ENCODE measurements around the gene MYPOP. TPM values are rescaled to one million over a fixed set of nuclear protein-coding genes. Genes with fewer than 3 reads are reported as not detected.

The MYPOP gene
- total RNA-seq, 4 donors from 2014 or later, result 5.5 to 26.9 (median 8.9) TPM

- intact Hi-C loops (cut with DNase I; ENCODE audit: low total_unique reads), result no loop called here
- in situ Hi-C loops (cut with MboI; ENCODE audit: low pct_ligation_motif_present in 1 of 4, low pct_unique_long_range_greater_than_20kb in 1 of 4, low sequenced_read_pairs in 3 of 4), result no loop called here
- H3K4me3 ChIP-seq, result no peak overlapping the region
- H3K9me3 ChIP-seq, result no peaks in the 10 kb centered on the region
- H3K4me1 ChIP-seq, result peaks cover 19 to 60% (median 48%) of the 10 kb centered on the region in 4 donors
- no peaks in the 10 kb centered on the region for H3K36me3 ChIP-seq
- peak overlapping the region; percentile 51 to 90 (median 72) for H3K27ac ChIP-seq
- no peaks in the 10 kb centered on the region for H3K27me3 ChIP-seq
- WGBS, 2 donors (ENCODE audit: low coverage in 1 of 2), result 43 to 93% methylated on average over 2 to 11 of the region's 11 CpGs
- TF ChIP-seq EP300 (IDR thresholded peaks at IDR 0.05; ENCODE audit: low read depth), result no peak
- TF ChIP-seq POLR2AphosphoS5 (IDR thresholded peaks at IDR 0.05), result peak in 2 of 3 donors; percentile 39 to 53
- peak; percentile 33 for TF ChIP-seq POLR2A (IDR thresholded peaks at IDR 0.05)
- DNase-seq, result peak; percentile 81
Observed at GRCh38 chr19:45878043-45878794, 24.2 kb downstream of the MYPOP start.

- no peaks in the 10 kb centered on the region for H3K27me3 ChIP-seq
- WGBS, 2 donors (ENCODE audit: low coverage in 1 of 2), result 14 to 17% methylated on average over 1 to 26 of the region's 41 CpGs
- peak; percentile 57 for DNase-seq
- peak overlapping the region; percentile 62 to 84 (median 75) for H3K27ac ChIP-seq
- peaks cover 3 to 44% (median 32%) of the 10 kb centered on the region in 4 donors for H3K4me1 ChIP-seq
- peak overlapping the region in 2 of 4 donors; percentile 22 to 34 for H3K4me3 ChIP-seq
- H3K36me3 ChIP-seq, result no peaks in the 10 kb centered on the region
- TF ChIP-seq EP300 (IDR thresholded peaks at IDR 0.05; ENCODE audit: low read depth), result no peak
- TF ChIP-seq POLR2A (IDR thresholded peaks at IDR 0.05), result peak; percentile 54
- intact Hi-C loops (cut with DNase I; ENCODE audit: low total_unique reads), result no loop called here
- in situ Hi-C loops (cut with MboI; ENCODE audit: low pct_ligation_motif_present in 1 of 4, low pct_unique_long_range_greater_than_20kb in 1 of 4, low sequenced_read_pairs in 3 of 4), result no loop called here
- H3K9me3 ChIP-seq, result no peaks in the 10 kb centered on the region
Observed at GRCh38 chr19:45876411-45877197, 25.8 kb downstream of the MYPOP start.

- no peak for TF ChIP-seq POLR2AphosphoS5 (IDR thresholded peaks at IDR 0.05)
- no peak for TF ChIP-seq CTCF (IDR thresholded peaks at IDR 0.05)
- TF ChIP-seq POLR2A (IDR thresholded peaks at IDR 0.05), result no peak
- TF ChIP-seq EP300 (IDR thresholded peaks at IDR 0.05; ENCODE audit: low read depth), result no peak
- in situ Hi-C loops (cut with MboI; ENCODE audit: low pct_ligation_motif_present in 1 of 4, low pct_unique_long_range_greater_than_20kb in 1 of 4, low sequenced_read_pairs in 3 of 4) (no loop called here), intact Hi-C loops (cut with DNase I; ENCODE audit: low total_unique reads) (no loop called here)
- H3K4me3 ChIP-seq, result no peak overlapping the region
- H3K4me1 ChIP-seq, result peaks cover 3 to 39% (median 27%) of the 10 kb centered on the region in 4 donors
- H3K27me3 ChIP-seq, result no peaks in the 10 kb centered on the region
- H3K9me3 ChIP-seq, result no peaks in the 10 kb centered on the region
- peak overlapping the region; percentile 62 to 84 (median 75) for H3K27ac ChIP-seq
- no peaks in the 10 kb centered on the region for H3K36me3 ChIP-seq
- 40 to 49% methylated on average over 2 to 4 of the region's 4 CpGs for WGBS, 2 donors (ENCODE audit: low coverage in 1 of 2)
- DNase-seq, result no peak
Observed at GRCh38 chr19:45876161-45876410, 26.3 kb downstream of the MYPOP start.

- Histone ChIP-seq H3K4me1 (peaks cover 3 to 34% (median 25%) of the 10 kb centered on the region in 4 donors), H3K27me3 (no peaks in the 10 kb centered on the region), H3K4me3 (no peak overlapping the region), H3K9me3 (no peaks in the 10 kb centered on the region), H3K36me3 (no peaks in the 10 kb centered on the region), H3K27ac (no peak overlapping the region)
- TF ChIP-seq EP300 (IDR thresholded peaks at IDR 0.05; ENCODE audit: low read depth), result no peak
- no peak for TF ChIP-seq POLR2A (IDR thresholded peaks at IDR 0.05)
- TF ChIP-seq CTCF (IDR thresholded peaks at IDR 0.05), result no peak
- in situ Hi-C loops (cut with MboI; ENCODE audit: low pct_ligation_motif_present in 1 of 4, low pct_unique_long_range_greater_than_20kb in 1 of 4, low sequenced_read_pairs in 3 of 4), result no loop called here
- intact Hi-C loops (cut with DNase I; ENCODE audit: low total_unique reads), result no loop called here
- no peak for DNase-seq
- 83 to 100% methylated on average over 1 to 7 of the region's 7 CpGs for WGBS, 2 donors (ENCODE audit: low coverage in 1 of 2)
Observed at GRCh38 chr19:45874620-45874966, 27.8 kb downstream of the MYPOP start.

GRCh38 chr19:45873219-45873772 is 29.1 kb downstream of the MYPOP start:
- no peak for DNase-seq
- in situ Hi-C loops (cut with MboI; ENCODE audit: low pct_ligation_motif_present in 1 of 4, low pct_unique_long_range_greater_than_20kb in 1 of 4, low sequenced_read_pairs in 3 of 4), result no loop called here

More at GRCh38 chr19:45873219-45873772, 29.1 kb downstream of the MYPOP start:
- WGBS, 2 donors (ENCODE audit: low coverage in 1 of 2), result 97% methylated on average over 7 of the region's 7 CpGs; no CpG with 5 or more reads in 1 of the 2 donors
- Histone ChIP-seq H3K27ac (no peak overlapping the region), H3K4me3 (no peak overlapping the region), H3K27me3 (no peaks in the 10 kb centered on the region), H3K36me3 (no peaks in the 10 kb centered on the region), H3K9me3 (no peaks in the 10 kb centered on the region), H3K4me1 (peaks cover 0 to 22% (median 21%) of the 10 kb centered on the region in 4 donors)
- no peak for TF ChIP-seq EP300 (IDR thresholded peaks at IDR 0.05; ENCODE audit: low read depth)
- TF ChIP-seq POLR2A (IDR thresholded peaks at IDR 0.05), result no peak
- TF ChIP-seq CTCF (IDR thresholded peaks at IDR 0.05), result no peak
- no peak for TF ChIP-seq POLR2AphosphoS5 (IDR thresholded peaks at IDR 0.05)
- intact Hi-C loops (cut with DNase I; ENCODE audit: low total_unique reads), result no loop called here

Data from transverse colon (tissue), 4 donors.